NB4 (cell line): ENCODE results near the gene AUTS2.

ENCODE experiments used
- CTCF ChIP-seq: IDR thresholded peaks from one replicate; pipeline ENCODE4 v1.5.1; 2012; ENCODE audit warnings: low read depth, low read length
- POLR2A ChIP-seq: IDR thresholded peaks from 2 replicates; pipeline ENCODE4 v1.6.1; 2011; ENCODE audit warnings: mild to moderate bottlenecking; ENCODE audit not compliant: insufficient read length; ENCODE audit errors: extremely low read depth

- no peak for TF ChIP-seq POLR2A
- TF ChIP-seq CTCF = no peak
Observed at GRCh38 chr7:69906283-69906995, 308.2 kb downstream of the AUTS2 start.
